Stimulated activated CD4-positive, alpha-beta T cell treated with anti-CD3 and anti-CD28 coated beads, Interleukin-1b, Interleukin-23, amount 100 ng/mL, for 4 hours (primary cell): ENCODE measurements around the gene ADGRL3.

Source experiments
- DNase-seq, 2 donors: peaks; one replicate each; pipeline ENCODE4 v3.0.0-alpha.2; 2020; ENCODE audit warnings: low read depth in 2 of 2

Gene ADGRL3

DNA sequence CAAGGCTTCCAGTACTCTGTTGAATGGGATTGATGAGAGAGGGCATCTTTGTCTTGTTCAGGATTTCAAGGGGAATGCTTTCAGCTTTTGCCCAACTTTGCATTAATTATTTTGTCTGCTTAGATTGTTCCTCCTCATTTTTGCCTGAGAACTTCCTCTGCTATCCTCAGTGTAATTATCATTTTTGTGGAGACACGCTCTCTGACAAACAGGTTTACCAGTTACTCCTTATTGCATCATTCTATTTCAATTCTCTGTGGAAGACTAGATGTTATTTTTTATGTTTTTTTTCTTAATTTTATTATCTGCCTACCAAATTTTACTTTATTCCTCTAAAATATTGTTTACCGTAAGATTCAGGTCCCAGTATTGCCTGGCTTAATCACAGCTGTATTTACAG, 349.2 kb downstream of the ADGRL3 start:
- no peak for DNase-seq

DNA sequence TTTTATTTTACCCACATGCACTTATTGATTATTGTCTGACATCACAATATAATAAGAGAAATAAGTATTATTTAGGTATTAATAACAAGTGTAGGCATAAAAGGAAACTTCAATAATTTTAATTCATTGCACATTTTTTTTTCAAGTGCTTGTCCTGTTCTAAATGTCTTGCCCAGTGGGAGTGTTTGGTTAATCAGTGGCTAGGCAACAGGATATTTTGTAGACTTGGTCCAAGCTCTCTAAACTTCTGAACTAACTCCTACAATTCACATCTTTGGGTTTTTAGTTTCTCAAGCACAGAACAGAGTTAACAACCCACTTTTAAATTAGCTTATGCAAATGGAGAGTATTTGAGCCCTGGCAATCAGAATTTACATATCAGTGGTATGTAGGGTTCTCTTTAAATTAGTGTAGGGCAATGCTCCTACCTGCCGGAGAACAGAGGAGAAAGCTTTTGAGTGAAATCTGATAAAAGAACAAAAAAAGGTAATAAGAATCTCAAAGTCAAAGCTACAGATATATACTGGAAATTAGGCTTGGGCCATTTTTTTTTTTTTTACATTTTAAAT, 353.5 kb downstream of the ADGRL3 start:
- no peak for DNase-seq

DNA sequence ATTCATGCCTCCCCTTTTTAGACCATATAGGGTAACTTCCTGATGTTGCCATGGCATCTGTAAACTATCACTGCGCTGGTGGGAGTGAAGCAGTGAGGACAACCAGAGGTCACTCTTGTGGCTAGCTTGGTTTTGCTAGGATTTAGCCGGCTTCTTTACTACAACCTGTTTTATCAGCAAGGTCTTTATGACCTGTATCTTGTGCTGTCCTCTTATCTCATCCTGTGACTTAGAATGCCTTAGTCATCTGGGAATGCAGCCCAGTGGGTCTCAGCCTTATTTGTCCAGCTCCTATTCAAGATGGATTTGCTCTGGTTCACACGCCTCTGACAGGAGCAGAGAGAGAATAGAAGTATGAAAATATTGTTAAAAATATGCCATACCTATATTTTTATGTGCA, 355.7 kb downstream of the ADGRL3 start:
- no peak for DNase-seq

DNA sequence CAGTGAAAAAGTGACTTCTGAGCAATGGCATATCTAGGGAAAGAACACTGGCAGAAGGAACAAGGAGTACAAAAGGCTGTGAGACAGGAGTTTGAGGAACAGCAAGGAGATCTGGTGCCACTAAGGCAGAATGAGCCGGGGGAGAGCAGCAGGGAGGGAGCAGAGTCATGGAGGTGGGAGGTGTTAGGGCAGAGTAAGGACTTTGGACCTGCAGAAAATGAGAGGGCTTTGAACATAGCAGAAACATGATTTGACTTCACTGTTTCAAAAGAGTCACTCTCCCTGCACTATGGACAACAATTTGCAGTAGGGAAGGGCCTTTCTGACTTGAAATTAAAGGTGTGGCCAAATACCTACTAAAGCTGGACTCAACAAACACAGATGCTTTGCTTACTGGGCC, 356.2 kb downstream of the ADGRL3 start:
- no peak for DNase-seq

DNA sequence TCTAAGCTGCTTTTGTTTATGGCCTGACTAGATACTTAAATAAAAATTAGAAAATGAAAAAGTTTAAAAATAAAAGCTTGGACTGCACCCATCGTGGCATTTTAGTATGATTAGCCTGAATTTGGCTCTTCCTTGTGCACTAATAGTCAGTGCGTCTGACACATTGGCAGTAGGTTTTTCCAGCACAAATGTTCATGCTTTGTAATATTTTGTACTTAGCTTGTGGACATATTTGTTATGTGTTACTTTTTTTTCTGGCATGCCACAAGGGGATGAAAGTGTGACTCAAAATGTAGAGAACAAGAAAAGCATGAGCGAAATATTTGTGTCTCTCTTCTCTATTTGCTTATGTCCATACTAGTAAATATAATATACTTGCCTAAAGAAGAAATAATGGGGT, 359.3 kb downstream of the ADGRL3 start:
- DNase-seq: no peak

DNA sequence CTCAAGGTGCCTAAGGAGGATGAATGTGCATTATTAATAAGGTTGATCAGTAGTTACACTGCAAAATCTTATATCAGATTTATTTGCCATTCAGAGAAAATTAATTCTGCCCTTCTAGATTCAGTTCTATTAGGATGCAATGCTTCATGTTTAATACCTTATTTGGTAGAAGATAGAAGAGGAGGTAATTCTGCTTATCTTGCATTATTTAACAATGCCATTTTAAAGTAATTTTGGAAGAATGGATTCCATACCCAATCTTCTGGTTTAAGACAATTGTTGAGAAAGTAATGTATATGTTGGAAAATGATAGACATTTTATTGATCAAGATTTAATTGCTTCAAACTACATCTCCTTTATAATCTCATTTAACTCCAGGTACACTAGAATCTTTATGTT, 360.9 kb downstream of the ADGRL3 start:
- DNase-seq: no peak

DNA sequence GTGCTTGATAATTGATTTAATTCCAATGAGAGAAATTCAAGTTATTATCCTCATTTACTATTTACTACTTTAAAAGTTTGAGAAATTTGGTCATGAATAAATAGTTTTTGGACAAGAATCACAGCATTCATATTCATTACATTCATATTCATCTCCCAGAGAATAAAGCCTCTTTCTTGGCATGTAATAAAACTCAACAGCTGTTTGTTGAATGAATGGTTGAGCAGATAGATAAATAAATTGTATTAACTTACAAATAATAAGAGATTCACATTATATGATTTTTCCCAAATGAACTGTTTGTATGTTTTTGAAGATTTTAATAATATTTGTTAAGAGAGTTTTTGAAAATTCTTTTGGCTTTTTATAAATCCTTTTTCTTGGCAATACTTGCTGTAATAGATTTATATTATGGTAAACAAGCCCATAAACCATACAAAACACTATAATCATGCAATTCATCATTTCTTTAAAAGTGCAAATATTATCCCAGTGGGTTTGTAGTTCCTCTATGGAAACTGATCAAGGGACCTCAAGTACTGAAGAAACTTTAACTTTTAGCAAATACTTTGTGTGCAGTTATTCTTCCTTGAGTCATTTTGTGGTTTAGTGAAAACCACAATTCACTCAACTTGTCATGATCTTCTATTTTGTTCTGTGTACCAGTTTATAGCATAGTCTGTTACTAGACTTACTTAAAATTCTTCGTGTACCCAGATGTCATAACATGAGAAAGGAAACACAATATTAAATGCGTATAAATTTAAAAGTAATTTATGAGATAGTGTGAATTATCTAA, 371.8 kb downstream of the ADGRL3 start:
- DNase-seq: no peak

DNA sequence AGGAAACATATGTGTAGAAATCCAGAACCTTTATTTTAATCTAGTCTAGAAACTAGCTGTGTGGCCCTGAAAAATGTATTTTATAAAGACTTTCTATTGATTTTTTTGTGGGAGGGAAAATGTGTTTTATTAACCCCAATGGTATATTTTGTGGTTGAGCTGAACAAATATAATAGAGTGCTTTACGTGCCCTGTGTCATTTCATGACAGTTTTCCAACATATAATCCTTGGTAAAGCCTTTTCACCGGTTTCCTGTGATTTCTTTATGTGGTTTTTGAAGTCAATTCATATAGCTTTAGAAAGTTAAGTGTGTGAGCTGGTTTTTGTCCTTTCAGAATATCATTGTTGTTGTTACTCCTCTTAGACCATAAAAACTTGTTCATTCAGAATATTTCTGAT, 375.7 kb downstream of the ADGRL3 start:
- no peak for DNase-seq

DNA sequence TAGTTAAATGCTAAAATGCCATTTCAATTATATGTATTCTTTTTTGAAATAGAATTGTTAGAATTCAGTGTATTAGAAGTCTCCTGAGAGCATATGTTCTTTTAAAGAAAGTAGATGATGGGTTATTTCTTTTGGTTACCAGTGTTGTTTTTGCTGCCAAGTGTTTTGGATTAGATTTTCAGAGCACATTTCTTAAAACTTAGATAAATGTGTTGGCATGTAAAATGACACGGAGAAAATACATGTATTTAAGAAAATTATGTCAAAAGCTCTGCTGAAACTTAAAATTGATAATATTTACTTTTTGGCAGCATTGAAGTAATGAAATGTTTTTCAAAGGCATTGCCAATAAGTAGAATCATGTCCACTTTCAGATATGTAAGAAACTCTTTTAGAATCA, 379.7 kb downstream of the ADGRL3 start:
- no peak for DNase-seq

DNA sequence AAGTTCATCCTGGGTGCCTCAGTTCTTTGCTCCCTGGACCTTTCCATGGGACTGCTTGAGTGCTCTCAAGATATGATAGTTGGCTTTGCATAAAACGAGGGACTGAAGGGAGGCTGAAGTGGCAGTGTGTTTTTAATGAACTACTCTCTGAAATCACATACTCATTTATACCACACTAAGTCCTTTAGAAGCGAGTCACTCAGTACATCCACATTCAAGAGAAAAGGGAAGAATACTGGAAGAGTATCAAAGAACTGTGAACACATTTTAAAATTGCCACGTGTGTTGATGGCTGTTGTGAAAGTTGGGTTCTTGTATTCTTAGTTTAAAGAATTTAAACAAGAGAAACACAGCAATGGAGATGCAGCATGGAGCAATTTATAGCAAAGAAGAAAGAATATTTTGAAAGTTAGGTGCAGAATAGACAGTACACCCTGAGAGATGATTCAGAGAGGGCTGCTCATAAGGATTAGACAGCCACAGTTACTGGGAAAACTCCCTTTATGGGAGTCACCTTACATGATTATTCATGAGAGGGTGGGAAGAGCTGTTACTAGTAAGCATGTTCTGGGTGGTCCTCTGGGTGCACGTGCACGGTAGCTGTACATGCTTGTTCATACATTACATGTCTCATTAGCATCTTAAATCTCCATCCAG, 380.7 kb downstream of the ADGRL3 start:
- DNase-seq: no peak

DNA sequence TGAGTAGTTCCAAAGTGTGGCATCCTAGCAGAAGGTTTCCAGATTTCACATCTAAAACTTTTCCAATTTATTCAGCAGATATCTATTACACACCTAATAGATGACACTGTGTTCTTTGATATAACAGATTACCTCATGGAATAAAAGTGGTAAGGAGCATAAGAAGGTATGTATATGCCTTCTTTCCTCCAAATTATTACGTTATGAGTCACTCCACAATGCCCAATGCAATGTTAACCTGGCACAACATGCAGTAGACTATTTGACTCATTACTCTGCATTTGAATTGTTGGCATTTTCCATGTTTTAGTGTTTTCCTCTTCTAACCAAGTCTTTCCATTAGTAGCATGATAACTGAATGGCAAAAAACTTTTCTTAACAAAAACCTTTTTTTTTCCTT, 383.6 kb downstream of the ADGRL3 start:
- no peak for DNase-seq

DNA sequence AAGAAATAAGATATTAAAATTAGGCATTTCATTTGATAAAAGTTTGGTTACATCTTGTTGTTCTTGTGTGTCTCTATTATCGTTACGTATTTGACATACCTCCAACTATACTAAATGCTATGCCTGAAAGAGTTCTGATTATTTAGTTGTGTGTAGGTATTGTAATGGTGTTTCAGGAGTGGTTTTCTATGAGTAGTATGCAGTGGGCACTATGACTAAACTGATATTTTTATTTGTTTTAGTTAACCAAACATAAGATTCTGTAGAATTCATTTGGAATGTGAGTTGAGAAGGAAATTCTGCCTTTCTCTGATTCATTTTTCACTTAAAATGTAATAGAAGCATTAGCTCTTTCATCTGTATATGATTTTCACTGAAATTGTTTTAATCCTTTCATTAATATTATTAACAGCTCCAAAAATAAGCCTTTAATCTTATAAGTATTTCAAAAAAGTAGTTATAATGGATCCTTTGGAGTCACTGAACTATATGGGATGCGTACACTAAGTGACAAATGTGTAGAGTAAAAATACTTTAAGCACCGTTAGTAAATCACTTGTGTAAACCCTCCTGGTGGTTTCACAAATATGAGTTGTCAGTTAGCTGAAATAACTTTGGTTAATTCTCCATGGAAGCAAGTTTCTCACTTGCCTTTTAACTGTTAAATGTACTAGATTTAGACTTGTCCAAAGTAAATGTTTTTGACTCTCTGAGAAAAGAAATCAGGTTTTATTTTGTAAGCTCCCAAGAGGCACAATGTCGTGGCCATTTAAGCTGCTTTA, 388.7 kb downstream of the ADGRL3 start:
- DNase-seq: no peak

DNA sequence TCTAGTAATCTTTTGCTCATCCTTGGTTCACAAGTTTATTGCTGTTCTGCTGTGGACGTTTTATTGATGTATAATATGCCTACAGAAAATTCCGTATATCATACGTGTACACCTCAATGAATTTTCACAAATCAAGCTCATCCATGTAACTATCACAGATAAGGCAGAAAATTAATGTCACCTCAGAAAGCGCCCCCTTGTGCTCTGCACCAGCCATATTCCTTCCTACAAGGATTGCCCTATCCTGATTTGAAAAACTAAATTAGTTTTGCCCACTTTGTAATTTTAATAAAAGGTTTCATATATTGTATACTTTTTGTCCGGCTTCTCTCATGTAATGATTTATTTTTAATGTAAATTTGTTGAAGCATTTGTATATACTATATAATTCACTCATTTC, 390.8 kb downstream of the ADGRL3 start:
- DNase-seq: no peak

DNA sequence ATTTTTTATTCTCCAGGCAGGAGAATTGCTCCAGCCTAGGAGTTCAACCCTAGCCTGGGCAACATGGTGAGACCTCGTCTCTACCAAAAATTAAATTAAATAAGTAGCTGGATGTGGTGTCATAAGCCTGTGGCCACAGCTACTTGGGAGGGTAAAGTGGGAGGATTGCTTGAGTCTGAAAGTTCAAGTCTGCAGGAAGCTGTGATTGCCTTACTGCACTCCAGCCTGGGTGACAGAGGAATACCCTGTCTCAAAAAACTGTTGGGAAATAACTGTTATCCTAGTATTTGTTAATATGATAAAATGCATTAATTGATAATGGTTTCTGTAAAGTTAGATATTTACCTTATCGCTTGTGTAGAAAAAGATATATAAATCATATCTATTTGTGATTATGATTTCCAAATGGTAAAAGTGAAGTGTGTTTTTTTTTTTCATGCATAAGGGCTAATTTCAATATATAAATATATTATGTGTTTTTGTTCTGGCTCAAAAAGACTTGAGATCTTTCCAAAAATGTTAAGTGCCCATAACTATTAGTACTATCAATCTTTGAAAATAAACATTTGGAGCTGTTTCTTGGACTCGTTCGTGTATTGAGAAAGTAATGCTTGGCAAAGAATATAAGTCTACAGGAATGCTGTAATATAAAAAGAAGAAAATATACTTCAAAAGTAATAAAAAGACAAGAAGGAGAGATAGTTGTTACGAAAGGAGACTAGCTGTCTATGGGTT, 396.6 kb downstream of the ADGRL3 start:
- no peak for DNase-seq

DNA sequence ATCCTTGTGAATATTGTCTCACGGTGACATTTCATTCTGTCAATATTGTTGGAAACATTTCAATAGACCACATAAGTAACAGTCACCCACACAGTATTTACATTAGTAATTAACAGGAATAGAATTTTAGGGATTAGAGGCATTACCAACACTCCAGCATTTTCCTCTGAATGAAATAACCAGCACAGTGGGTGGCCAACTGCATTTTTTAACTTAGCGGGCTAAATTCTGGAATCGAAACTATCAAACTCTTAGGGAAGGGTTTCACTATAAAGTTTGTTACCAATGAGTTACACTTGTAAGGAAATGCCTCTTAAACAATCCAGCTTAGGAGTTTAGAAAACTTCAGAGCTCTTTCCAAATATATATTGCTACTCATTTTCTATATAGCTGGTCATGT, 403.0 kb downstream of the ADGRL3 start:
- DNase-seq: no peak

DNA sequence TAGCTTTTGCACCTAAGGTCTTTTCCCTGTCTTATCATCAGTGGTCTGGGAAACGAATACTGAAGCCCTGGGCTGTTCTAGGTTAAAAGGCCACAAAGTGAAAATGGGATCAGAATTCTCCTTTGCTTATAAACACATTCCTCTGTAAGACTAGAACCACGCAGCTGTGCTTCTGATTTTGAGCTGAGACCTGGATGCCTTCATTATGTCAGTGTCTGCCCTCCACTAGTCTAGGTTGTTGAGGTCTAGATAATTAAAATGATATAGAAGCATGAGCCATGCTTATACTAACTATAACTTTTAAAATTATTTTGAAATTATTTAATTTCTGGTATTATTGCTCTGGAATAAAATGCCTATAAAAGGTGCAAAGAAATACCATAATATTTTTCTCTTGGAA, 403.9 kb downstream of the ADGRL3 start:
- DNase-seq: no peak

DNA sequence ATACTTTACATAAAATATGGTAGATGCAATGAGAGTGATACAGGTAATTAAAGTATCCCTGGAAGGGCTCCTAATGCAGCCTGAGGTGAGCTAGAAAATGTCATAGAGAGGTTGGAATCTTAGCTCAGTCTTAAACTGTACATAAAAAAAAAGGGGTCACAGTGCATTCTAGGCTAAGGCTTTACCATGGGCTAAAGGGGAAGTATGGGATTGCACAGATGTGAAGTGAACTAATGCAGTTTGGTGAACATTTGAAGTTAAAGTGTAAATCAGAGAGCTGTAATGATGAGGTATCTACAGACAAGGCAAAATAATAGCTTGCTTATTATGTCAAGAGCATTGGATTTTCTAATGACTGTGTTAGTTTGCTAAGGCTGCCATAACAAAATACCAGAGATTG, 405.9 kb downstream of the ADGRL3 start:
- no peak for DNase-seq

DNA sequence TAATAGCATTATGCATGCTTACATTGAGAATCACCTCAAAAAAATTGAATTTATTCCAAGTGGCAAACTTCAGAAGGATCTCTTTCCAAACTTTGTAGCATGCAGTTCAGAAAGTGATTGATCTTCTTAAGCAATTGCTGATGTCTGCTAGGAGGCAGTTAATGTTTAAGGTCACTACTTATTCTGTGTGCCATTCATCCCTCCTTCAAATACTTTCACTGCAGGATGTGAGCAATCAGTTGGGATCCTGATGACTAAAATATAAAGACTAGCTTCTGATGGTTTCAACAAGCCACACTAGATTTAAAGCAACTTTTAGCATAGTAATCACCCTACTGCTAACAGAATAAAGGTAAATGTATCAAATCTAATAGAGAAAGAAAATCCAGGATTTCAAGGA, 414.1 kb downstream of the ADGRL3 start:
- DNase-seq: no peak

DNA sequence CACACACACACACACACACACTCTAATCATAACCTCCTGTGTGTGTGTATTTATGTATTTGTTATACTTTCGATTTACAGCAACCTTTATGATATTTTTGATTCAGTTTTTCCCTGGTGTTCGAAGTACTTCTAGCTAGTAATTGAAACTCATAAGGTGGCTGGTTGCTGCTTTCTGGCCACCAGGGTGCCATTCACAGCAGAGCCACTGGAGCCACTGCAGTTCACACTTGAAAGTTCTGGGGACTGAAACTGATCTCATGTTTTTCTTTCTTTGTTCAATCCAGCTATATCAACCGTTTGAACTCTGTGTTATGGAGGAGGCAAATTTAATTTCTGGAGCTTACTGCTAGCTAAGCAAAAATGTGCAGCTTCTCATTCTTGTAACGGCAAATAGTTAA, 419.4 kb downstream of the ADGRL3 start:
- DNase-seq: no peak

DNA sequence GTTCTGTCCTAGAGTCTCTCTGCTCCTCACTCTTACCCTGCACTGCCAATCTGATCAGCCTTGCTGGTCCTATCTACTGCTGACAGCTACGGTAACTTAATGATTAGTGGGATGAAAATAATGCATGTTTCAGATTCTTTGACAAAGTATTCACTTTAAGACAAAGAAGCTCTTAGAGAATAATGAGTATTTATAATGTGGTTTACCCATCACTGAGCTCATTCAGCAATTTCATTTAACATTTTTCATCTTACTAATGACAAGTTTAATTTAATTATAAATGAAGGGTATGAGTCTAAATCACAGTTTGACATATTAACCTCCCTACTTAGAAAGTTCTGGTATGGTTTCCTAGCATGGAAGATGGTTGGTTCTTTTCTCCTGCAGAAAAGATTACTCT, 428.2 kb downstream of the ADGRL3 start:
- no peak for DNase-seq

DNA sequence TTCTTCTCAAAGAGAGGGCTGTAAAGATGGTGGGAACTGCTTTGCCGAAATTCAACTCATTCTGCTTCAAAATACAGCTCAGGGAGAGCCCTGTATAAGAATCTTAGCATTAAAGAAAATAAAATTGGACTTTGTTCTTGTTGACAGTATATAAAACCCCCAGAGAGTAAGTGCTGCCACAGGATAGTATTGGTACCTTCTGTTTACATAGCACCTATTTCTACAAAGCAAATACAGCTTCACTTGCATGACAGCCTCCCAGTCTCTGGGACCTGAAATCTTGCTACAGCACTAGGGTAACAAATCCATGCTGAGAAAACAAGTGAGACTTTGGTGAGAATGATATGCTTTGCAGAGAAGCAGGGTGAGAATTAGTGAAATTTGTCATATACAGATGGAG, 428.6 kb downstream of the ADGRL3 start:
- DNase-seq: no peak

DNA sequence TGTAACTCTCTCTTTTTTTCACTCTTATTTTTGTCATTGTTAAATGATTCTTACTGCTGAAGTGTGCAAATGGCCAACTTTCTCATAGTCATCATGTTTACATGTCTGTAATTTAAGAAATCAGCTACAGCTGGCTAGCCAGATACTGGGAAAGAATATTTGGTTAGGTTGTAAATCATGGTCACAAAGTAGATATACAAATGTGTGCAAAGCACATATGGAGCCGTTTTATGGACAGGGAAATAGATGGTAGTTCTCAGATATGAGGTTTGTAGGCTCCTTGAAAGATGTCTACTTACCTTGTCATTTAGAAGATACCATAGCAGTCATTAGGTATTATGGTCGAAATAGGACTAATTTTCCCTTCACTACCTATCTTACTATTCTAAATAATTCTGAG, 430.4 kb downstream of the ADGRL3 start:
- DNase-seq: no peak
